SK-N-SH (cell line): ENCODE measurements around the gene AHSG. TPM values are rescaled to one million over a fixed set of nuclear protein-coding genes. Genes with fewer than 3 reads are reported as not detected.

ENCODE experiments used
- CTCF ChIA-PET: fragments of 300-600, 350-600 bp; formaldehyde crosslinking; extraction: SDS; loops from one replicate; lab custom pipeline; 2021; lab: Yijun Ruan, JAX
- POLR2A ChIA-PET: fragments of 350-600 bp; sonication (Branson Sonifier 250); formaldehyde crosslinking; extraction: SDS; loops from one replicate; lab custom pipeline; 2020; ENCODE audit warnings: antibody characterized with exemption, inconsistent platforms; lab: Yijun Ruan, JAX
- DNase-seq: peaks from one replicate; pipeline ENCODE4 v3.0.0; 2012
- H2AFZ ChIP-seq: fragments of 200-600 bp; sonication (generic); 2 replicates; pipeline ENCODE4 v1.8.1; 2016; ENCODE audit warnings: antibody characterized with exemption, mild to moderate bottlenecking, low read depth
- H3F3A ChIP-seq: fragments of 200-600 bp; sonication (generic); replicated peaks from 2 replicates; pipeline ENCODE3; 2016; ENCODE audit warnings: antibody characterized with exemption, mild to moderate bottlenecking; ENCODE audit not compliant: insufficient read depth
- H3K27ac ChIP-seq, 2 experiments: fragments of 200-500 bp in 1 of 2; fragments of 200-600 bp in 1 of 2; sonication (Bioruptor generic) in 1 of 2; sonication (generic), shearing (Covaris generic) in 1 of 2; 2 replicates each; pipeline versions ENCODE4 v1.5.1 to v1.6.1; 2014 to 2016; ENCODE audit warnings: low read depth in 2 of 2, inconsistent platforms in 1 of 2, low read length in 1 of 2, mild to moderate bottlenecking in 1 of 2, mixed read lengths in 1 of 2
- H3K27me3 ChIP-seq: fragments of 200-600 bp; sonication (generic), shearing (Covaris generic); 2 replicates; pipeline ENCODE4 v1.6.1; 2016; ENCODE audit warnings: mixed run types; ENCODE audit not compliant: insufficient read depth
- H3K36me3 ChIP-seq, 2 experiments: fragments of 200-500 bp in 1 of 2; fragments of 200-600 bp in 1 of 2; sonication (Bioruptor generic) in 1 of 2; sonication (generic) in 1 of 2; replicated peaks in 1 of 2; 2 replicates each; pipeline versions ENCODE3 to v1.5.1; 2014 to 2016; ENCODE audit warnings: low read length in 1 of 2, mild to moderate bottlenecking in 1 of 2; ENCODE audit not compliant: insufficient read depth in 2 of 2, control insufficient read depth in 1 of 2
- H3K4me1 ChIP-seq, 2 experiments: fragments of 200-500 bp in 1 of 2; fragments of 200-600 bp in 1 of 2; sonication (Bioruptor generic) in 1 of 2; sonication (generic), shearing (Covaris generic) in 1 of 2; 2 replicates each; pipeline versions ENCODE4 v1.5.1 to v1.6.1; 2014 to 2016; ENCODE audit warnings: low read depth in 1 of 2, low read length in 1 of 2, mixed run types in 1 of 2; ENCODE audit not compliant: insufficient read depth in 2 of 2, control insufficient read depth in 1 of 2
- H3K4me2 ChIP-seq: fragments of 200-600 bp; sonication (generic), shearing (Covaris generic); 2 replicates; pipeline ENCODE4 v1.6.1; 2017; ENCODE audit warnings: mixed run types
- H3K4me3 ChIP-seq, 2 experiments: fragments of 200-500 bp in 1 of 2; fragments of 200-600 bp in 1 of 2; sonication (Bioruptor generic) in 1 of 2; sonication (generic), shearing (Covaris generic) in 1 of 2; 2 replicates each; pipeline versions ENCODE4 v1.5.1 to v1.8.1; 2014 to 2016; ENCODE audit warnings: low read depth in 2 of 2, inconsistent platforms in 1 of 2, low read length in 1 of 2, mild to moderate bottlenecking in 1 of 2, mixed read lengths in 1 of 2, moderate library complexity in 1 of 2
- H3K79me2 ChIP-seq: fragments of 200-600 bp; sonication (generic); 2 replicates; pipeline ENCODE4 v1.8.1; 2017; ENCODE audit warnings: mild to moderate bottlenecking; ENCODE audit not compliant: insufficient read depth
- H3K9ac ChIP-seq: fragments of 200-600 bp; sonication (generic); 2 replicates; pipeline ENCODE4 v1.6.1; 2017; ENCODE audit warnings: mixed run types
- H3K9me2 ChIP-seq: fragments of 200-600 bp; sonication (generic); 2 replicates; pipeline ENCODE4 v1.6.1; 2017; ENCODE audit warnings: mixed run types
- H3K9me3 ChIP-seq: fragments of 200-600 bp; sonication (generic); 2 replicates; pipeline ENCODE4 v1.6.1; 2017; ENCODE audit warnings: mixed run types, mild to moderate bottlenecking, moderate library complexity
- H4K20me1 ChIP-seq: fragments of 200-600 bp; sonication (generic); 2 replicates; pipeline ENCODE4 v1.6.1; 2017; ENCODE audit warnings: mild to moderate bottlenecking, mixed run types; ENCODE audit not compliant: insufficient read depth
- CHD2 ChIP-seq: fragments of 150-350 bp; IDR thresholded peaks from 2 replicates; pipeline ENCODE4 v1.6.1; 2018; ENCODE audit warnings: low read length; ENCODE audit not compliant: partially characterized antibody
- EP300 ChIP-seq, 2 experiments: IDR thresholded peaks; 2 replicates each; pipeline versions ENCODE4 v1.4.0 to v1.6.1; 2012; ENCODE audit warnings: borderline replicate concordance in 1 of 2, low read depth in 1 of 2, low read length in 1 of 2
- FOSL2 ChIP-seq: IDR thresholded peaks from 2 replicates; pipeline ENCODE4 v1.4.0; 2012; ENCODE audit warnings: low read depth, mild to moderate bottlenecking, moderate library complexity, borderline replicate concordance
- FOXJ3 ChIP-seq: sonication (generic); formaldehyde crosslinking; IDR thresholded peaks from 2 replicates; pipeline ENCODE4 v1.5.1; 2020; ENCODE audit warnings: mild to moderate bottlenecking, missing genetic modification reagents
- GABPA ChIP-seq: IDR thresholded peaks from 2 replicates; pipeline ENCODE4 v1.4.0; 2012; ENCODE audit warnings: low read depth, mild to moderate bottlenecking
- GATA2 ChIP-seq: sonication (generic); formaldehyde crosslinking; IDR thresholded peaks from 2 replicates; pipeline ENCODE4 v1.5.0; 2020; ENCODE audit warnings: mild to moderate bottlenecking, missing genetic modification reagents
- JUND ChIP-seq: IDR thresholded peaks from 2 replicates; pipeline ENCODE4 v1.4.0; 2012
- MAX ChIP-seq: IDR thresholded peaks from 2 replicates; pipeline ENCODE4 v1.4.0; 2012; ENCODE audit warnings: low read depth
- MXI1 ChIP-seq: IDR thresholded peaks from 2 replicates; pipeline ENCODE4 v1.6.1; 2012; ENCODE audit warnings: mild to moderate bottlenecking, low read depth, low read length, improper control_type of control experiment
- NRF1 ChIP-seq: IDR thresholded peaks from 2 replicates; pipeline ENCODE4 v1.6.1; 2012; ENCODE audit warnings: low read depth, mild to moderate bottlenecking, low read length
- RAD21 ChIP-seq: IDR thresholded peaks from 2 replicates; pipeline ENCODE4 v1.6.1; 2012; ENCODE audit warnings: mild to moderate bottlenecking, low read length
- RCOR1 ChIP-seq: fragments of 150-350 bp; IDR thresholded peaks from 2 replicates; pipeline ENCODE4 v1.6.1; 2017; ENCODE audit warnings: antibody characterized with exemption, low read length
- RFX5 ChIP-seq: IDR thresholded peaks from 2 replicates; pipeline ENCODE4 v1.6.1; 2012; ENCODE audit warnings: mild to moderate bottlenecking, improper control_type of control experiment, low read length
- SMC3 ChIP-seq: IDR thresholded peaks from 2 replicates; pipeline ENCODE4 v1.6.1; 2012; ENCODE audit warnings: low read depth, low read length, improper control_type of control experiment
- TCF12 ChIP-seq: IDR thresholded peaks from 2 replicates; pipeline ENCODE4 v1.4.0; 2012
- USF2 ChIP-seq: fragments of 150-350 bp; IDR thresholded peaks from 2 replicates; pipeline ENCODE4 v1.6.1; 2017; ENCODE audit warnings: antibody characterized with exemption, low read length, low read depth, borderline replicate concordance
- polyA plus RNA-seq, 3 experiments: library from polyadenylated mRNA; depleted of rRNA; stranded (reverse); fragments of >200 nt; gene quantifications; 2 replicates each; pipeline ENCODE4 v1.2.3, GENCODE V29; 2012
- TF ChIP-seq, protein P1 (sequence below): fragments of 150-350 bp; IDR thresholded peaks from 2 replicates; pipeline ENCODE4 v1.6.1; 2016; ENCODE audit warnings: mild to moderate bottlenecking, low read depth, low read length
- TF ChIP-seq, protein P2 (sequence below): IDR thresholded peaks from 2 replicates; pipeline ENCODE4 v1.6.1; 2012; ENCODE audit warnings: mild to moderate bottlenecking, low read depth, low read length, moderate library complexity
- TF ChIP-seq, protein P3 (sequence below): IDR thresholded peaks from 2 replicates; pipeline ENCODE4 v1.4.0; 2012; ENCODE audit warnings: low read depth, borderline replicate concordance
- TF ChIP-seq, protein P4 (sequence below): IDR thresholded peaks from 2 replicates; pipeline ENCODE4 v1.4.0; 2012; ENCODE audit warnings: low read depth, borderline replicate concordance

AHSG gene
- polyA plus RNA-seq, 1 of the 3 experiments (the other 2 are of a cell fraction): not detected

DNA sequence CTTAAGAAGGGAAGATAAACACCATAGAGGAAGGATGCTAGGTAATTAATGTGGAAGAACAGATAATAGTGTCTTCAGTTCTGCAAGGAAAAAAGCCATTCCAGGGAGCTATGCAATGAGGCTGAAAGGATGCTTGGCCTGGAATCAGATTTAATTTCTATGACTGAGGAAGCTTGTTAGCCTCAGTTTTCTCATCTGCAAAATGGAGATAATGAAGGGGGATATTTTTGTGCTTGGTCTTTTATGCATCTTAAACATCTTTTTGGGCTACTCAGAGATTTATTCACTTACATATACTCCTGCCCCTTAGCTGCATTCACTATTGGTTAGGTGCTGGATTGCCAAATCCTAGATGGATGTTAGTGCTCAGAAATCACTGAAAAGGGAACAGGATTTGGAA, 25.7 kb upstream of the AHSG start:
- CTCF ChIA-PET: interaction anchor here (0.8 to 8.2 kb wide), 3 partner anchors 28 to 578 kb away, joined by 6 to 52 read pairs (median 10); partner anchors contain the start of gene AHSG

More for the DNA sequence above, 25.7 kb upstream of the AHSG start:
- no peaks in the 10 kb centered on the region for H3K79me2 ChIP-seq
- no peaks in the 10 kb centered on the region for H3F3A ChIP-seq
- no peak overlapping the region for H3K4me3 ChIP-seq
- TF ChIP-seq, protein P1, sequence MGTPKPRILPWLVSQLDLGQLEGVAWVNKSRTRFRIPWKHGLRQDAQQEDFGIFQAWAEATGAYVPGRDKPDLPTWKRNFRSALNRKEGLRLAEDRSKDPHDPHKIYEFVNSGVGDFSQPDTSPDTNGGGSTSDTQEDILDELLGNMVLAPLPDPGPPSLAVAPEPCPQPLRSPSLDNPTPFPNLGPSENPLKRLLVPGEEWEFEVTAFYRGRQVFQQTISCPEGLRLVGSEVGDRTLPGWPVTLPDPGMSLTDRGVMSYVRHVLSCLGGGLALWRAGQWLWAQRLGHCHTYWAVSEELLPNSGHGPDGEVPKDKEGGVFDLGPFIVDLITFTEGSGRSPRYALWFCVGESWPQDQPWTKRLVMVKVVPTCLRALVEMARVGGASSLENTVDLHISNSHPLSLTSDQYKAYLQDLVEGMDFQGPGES: no peak
- TF ChIP-seq TCF12 (no peak), NRF1 (no peak), SMC3 (no peak), RCOR1 (no peak), RFX5 (no peak), CHD2 (no peak), GATA2 (CRISPR knock-in tag) (no peak), USF2 (no peak), GABPA (no peak), MAX (no peak), FOXJ3 (CRISPR knock-in tag) (no peak), JUND (no peak), MXI1 (no peak), EP300 (IDR thresholded peaks at IDR 0.05; ENCODE audit: borderline replicate concordance in 1 of 2, low read depth in 1 of 2, low read length in 1 of 2) (no peak), FOSL2 (no peak), RAD21 (no peak)
- TF ChIP-seq, protein P2, sequence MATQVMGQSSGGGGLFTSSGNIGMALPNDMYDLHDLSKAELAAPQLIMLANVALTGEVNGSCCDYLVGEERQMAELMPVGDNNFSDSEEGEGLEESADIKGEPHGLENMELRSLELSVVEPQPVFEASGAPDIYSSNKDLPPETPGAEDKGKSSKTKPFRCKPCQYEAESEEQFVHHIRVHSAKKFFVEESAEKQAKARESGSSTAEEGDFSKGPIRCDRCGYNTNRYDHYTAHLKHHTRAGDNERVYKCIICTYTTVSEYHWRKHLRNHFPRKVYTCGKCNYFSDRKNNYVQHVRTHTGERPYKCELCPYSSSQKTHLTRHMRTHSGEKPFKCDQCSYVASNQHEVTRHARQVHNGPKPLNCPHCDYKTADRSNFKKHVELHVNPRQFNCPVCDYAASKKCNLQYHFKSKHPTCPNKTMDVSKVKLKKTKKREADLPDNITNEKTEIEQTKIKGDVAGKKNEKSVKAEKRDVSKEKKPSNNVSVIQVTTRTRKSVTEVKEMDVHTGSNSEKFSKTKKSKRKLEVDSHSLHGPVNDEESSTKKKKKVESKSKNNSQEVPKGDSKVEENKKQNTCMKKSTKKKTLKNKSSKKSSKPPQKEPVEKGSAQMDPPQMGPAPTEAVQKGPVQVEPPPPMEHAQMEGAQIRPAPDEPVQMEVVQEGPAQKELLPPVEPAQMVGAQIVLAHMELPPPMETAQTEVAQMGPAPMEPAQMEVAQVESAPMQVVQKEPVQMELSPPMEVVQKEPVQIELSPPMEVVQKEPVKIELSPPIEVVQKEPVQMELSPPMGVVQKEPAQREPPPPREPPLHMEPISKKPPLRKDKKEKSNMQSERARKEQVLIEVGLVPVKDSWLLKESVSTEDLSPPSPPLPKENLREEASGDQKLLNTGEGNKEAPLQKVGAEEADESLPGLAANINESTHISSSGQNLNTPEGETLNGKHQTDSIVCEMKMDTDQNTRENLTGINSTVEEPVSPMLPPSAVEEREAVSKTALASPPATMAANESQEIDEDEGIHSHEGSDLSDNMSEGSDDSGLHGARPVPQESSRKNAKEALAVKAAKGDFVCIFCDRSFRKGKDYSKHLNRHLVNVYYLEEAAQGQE: no peak
- TF ChIP-seq, protein P3, sequence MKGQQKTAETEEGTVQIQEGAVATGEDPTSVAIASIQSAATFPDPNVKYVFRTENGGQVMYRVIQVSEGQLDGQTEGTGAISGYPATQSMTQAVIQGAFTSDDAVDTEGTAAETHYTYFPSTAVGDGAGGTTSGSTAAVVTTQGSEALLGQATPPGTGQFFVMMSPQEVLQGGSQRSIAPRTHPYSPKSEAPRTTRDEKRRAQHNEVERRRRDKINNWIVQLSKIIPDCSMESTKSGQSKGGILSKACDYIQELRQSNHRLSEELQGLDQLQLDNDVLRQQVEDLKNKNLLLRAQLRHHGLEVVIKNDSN: no peak
- TF ChIP-seq, protein P4, sequence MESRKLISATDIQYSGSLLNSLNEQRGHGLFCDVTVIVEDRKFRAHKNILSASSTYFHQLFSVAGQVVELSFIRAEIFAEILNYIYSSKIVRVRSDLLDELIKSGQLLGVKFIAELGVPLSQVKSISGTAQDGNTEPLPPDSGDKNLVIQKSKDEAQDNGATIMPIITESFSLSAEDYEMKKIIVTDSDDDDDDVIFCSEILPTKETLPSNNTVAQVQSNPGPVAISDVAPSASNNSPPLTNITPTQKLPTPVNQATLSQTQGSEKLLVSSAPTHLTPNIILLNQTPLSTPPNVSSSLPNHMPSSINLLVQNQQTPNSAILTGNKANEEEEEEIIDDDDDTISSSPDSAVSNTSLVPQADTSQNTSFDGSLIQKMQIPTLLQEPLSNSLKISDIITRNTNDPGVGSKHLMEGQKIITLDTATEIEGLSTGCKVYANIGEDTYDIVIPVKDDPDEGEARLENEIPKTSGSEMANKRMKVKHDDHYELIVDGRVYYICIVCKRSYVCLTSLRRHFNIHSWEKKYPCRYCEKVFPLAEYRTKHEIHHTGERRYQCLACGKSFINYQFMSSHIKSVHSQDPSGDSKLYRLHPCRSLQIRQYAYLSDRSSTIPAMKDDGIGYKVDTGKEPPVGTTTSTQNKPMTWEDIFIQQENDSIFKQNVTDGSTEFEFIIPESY: no peak
- no peaks in the 10 kb centered on the region for H3K4me1 ChIP-seq
- POLR2A ChIA-PET: interaction anchor here (0.8 to 0.9 kb wide), 2 partner anchors 12 to 17 kb away, joined by 3 read pairs; partner anchors contain the start of gene DNAJB11
- no peak overlapping the region for H3K9ac ChIP-seq
- no peaks in the 10 kb centered on the region for H3K9me2 ChIP-seq
- H3K9me3 ChIP-seq: no peaks in the 10 kb centered on the region
- no peaks in the 10 kb centered on the region for H4K20me1 ChIP-seq
- no peak for DNase-seq
- H3K4me2 ChIP-seq: no peak overlapping the region
- peaks cover 18 to 41% of the 10 kb centered on the region in 2 experiments for H3K36me3 ChIP-seq
- H3K27me3 ChIP-seq: no peaks in the 10 kb centered on the region
- no peak overlapping the region for H2AFZ ChIP-seq
- no peak overlapping the region for H3K27ac ChIP-seq
